HG03060 (cell line): ENCODE data around the gene RHBDL2.
"Not testable (repeated sequence)": the region's sequence is repeated elsewhere in the genome, so short reads cannot be mapped to it uniquely, and the experiment has no call there.

ENCODE experiments used
- ATAC-seq: cut with Tn5 transposase; IDR thresholded peaks from one replicate; pipeline ENCODE4 v1.9.1; 2021; ENCODE audit warnings: low read depth, moderate number of reproducible peaks; ENCODE audit not compliant: unreplicated experiment

RHBDL2 gene

GRCh38 chr1:38941527-38942019, at the start of gene RHBDL2:
Gene RHBDL2, minus strand, starts transcription at chr1:38941830. Its CDS starts 22,618 bp downstream, at chr1:38919212.
- ATAC-seq: no peak

- peak; percentile 82 for ATAC-seq
Measured at GRCh38 chr1:38990738-38991637, 49.4 kb upstream of the RHBDL2 start, which contains the start of gene AKIRIN1. Gene AKIRIN1, plus strand, starts transcription at chr1:38991276. Its CDS starts 105 bp downstream, at chr1:38991381.

GRCh38 chr1:38990386-38990737, 48.7 kb upstream of the RHBDL2 start:
- no peak for ATAC-seq

GRCh38 chr1:38989979-38990378, 48.3 kb upstream of the RHBDL2 start:
- ATAC-seq: no peak

- ATAC-seq: not testable (repeated sequence)
Measured at GRCh38 chr1:38979380-38979779, 37.8 kb upstream of the RHBDL2 start.

- not testable (repeated sequence) for ATAC-seq
Measured at GRCh38 chr1:38978245-38978542, 36.6 kb upstream of the RHBDL2 start.

- ATAC-seq: not testable (repeated sequence)
Measured at GRCh38 chr1:38977399-38978244, 36.0 kb upstream of the RHBDL2 start.

- ATAC-seq: no peak
Measured at GRCh38 chr1:38973659-38974437, 32.2 kb upstream of the RHBDL2 start.

- ATAC-seq: not testable (repeated sequence)
Measured at GRCh38 chr1:38973145-38973544, 31.5 kb upstream of the RHBDL2 start.

GRCh38 chr1:38964140-38964548, 22.5 kb upstream of the RHBDL2 start:
- no peak for ATAC-seq

GRCh38 chr1:38962560-38962959, 20.9 kb upstream of the RHBDL2 start:
- ATAC-seq: no peak

GRCh38 chr1:38962113-38962512, 20.5 kb upstream of the RHBDL2 start:
- no peak for ATAC-seq

- no peak for ATAC-seq
Measured at GRCh38 chr1:38958967-38959366, 17.3 kb upstream of the RHBDL2 start.

GRCh38 chr1:38953433-38953860, 11.8 kb upstream of the RHBDL2 start:
- no peak for ATAC-seq

- ATAC-seq: no peak
Measured at GRCh38 chr1:38950553-38950952, 8.9 kb upstream of the RHBDL2 start.

GRCh38 chr1:38944547-38944946, 2.9 kb upstream of the RHBDL2 start:
- no peak for ATAC-seq

- no peak for ATAC-seq
Measured at GRCh38 chr1:38942664-38943428, 1.2 kb upstream of the RHBDL2 start.

- ATAC-seq: no peak
Measured at GRCh38 chr1:38941093-38941492, 537 bp downstream of the RHBDL2 start.

- ATAC-seq: no peak
Measured at GRCh38 chr1:38940339-38941047, 1.1 kb downstream of the RHBDL2 start.
